ENCODE results near the gene MED27. TPM values are rescaled to one million over a fixed set of nuclear protein-coding genes. Genes with fewer than 3 reads are reported as not detected.

The MED27 gene
- total RNA-seq, 1 donor from 2014 or later, result 15.7 TPM

DNA sequence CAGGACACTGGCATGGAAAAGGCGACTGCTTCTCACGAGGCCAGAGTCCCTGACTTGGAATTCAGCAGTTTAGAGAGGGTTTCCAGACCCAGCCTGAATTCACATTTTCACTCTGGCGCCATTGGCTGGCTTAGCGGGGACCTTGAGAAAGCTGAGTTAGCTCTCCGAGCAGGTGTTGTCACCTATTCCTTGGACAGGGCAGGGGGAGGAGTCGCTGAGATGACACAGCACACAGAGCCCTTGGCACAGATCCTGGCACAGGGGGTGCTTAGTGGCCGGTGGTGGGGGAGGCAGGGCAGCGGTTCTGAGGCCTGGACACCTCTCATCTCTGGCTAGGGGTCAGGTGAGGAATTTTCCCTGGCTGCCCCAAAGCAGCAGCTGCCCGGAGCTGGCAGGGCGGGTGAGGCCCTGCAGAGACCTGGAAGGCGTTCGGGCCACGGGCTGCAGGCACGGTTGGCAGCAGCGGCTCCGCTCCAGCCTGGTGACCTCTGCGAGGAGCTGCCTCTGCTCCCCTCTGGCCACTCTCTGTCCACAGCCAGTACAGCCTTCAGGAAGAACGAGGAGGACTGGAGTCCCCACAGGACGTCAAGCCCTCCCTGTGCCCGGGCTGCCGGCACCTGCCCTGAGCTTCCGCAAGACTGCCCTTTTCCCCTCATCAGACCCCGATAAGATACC, 267.4 kb downstream of the MED27 start:
- Histone ChIP-seq H3K4me1 (no peaks in the 10 kb centered on the region), H3K9me3 (no peaks in the 10 kb centered on the region), H3K27ac (no peak overlapping the region), H3K27me3 (ENCODE audit: low read depth) (peaks cover 54% of the 10 kb centered on the region), H3K36me3 (no peaks in the 10 kb centered on the region), H3K4me3 (no peak overlapping the region)
- no peak for DNase-seq
- no peak for ATAC-seq
- TF ChIP-seq, protein P1, sequence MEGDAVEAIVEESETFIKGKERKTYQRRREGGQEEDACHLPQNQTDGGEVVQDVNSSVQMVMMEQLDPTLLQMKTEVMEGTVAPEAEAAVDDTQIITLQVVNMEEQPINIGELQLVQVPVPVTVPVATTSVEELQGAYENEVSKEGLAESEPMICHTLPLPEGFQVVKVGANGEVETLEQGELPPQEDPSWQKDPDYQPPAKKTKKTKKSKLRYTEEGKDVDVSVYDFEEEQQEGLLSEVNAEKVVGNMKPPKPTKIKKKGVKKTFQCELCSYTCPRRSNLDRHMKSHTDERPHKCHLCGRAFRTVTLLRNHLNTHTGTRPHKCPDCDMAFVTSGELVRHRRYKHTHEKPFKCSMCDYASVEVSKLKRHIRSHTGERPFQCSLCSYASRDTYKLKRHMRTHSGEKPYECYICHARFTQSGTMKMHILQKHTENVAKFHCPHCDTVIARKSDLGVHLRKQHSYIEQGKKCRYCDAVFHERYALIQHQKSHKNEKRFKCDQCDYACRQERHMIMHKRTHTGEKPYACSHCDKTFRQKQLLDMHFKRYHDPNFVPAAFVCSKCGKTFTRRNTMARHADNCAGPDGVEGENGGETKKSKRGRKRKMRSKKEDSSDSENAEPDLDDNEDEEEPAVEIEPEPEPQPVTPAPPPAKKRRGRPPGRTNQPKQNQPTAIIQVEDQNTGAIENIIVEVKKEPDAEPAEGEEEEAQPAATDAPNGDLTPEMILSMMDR (IDR thresholded peaks at IDR 0.05), result no peak
- intact Hi-C loops (cut with DNase I), result no loop called here

DNA sequence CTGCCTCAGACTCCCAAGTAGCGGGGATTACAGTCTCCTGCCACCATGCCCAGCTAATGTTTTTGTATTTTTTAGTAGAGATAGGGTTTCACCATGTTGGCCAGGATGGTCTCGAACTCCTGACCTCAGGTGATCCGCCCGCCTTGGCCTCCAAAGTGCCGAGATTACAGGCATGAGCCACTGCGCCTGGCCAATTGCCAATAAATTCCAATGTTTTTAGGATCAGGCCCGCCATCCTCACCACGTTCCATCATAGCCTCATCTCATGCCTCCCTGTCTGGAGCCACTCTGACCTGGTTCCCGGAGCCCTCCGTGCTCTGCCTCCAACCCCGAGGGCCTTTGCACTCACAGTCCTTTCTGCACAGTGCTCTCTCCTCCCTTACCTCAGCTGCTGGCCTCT, 268.3 kb downstream of the MED27 start:
- DNase-seq, result no peak
- TF ChIP-seq, protein P1 (IDR thresholded peaks at IDR 0.05), result no peak
- Histone ChIP-seq H3K27me3 (ENCODE audit: low read depth) (peaks cover 57% of the 10 kb centered on the region), H3K36me3 (no peaks in the 10 kb centered on the region), H3K4me3 (no peak overlapping the region), H3K9me3 (no peaks in the 10 kb centered on the region), H3K4me1 (no peaks in the 10 kb centered on the region), H3K27ac (no peak overlapping the region)
- intact Hi-C loops (cut with DNase I), result no loop called here
- ATAC-seq, result no peak

DNA sequence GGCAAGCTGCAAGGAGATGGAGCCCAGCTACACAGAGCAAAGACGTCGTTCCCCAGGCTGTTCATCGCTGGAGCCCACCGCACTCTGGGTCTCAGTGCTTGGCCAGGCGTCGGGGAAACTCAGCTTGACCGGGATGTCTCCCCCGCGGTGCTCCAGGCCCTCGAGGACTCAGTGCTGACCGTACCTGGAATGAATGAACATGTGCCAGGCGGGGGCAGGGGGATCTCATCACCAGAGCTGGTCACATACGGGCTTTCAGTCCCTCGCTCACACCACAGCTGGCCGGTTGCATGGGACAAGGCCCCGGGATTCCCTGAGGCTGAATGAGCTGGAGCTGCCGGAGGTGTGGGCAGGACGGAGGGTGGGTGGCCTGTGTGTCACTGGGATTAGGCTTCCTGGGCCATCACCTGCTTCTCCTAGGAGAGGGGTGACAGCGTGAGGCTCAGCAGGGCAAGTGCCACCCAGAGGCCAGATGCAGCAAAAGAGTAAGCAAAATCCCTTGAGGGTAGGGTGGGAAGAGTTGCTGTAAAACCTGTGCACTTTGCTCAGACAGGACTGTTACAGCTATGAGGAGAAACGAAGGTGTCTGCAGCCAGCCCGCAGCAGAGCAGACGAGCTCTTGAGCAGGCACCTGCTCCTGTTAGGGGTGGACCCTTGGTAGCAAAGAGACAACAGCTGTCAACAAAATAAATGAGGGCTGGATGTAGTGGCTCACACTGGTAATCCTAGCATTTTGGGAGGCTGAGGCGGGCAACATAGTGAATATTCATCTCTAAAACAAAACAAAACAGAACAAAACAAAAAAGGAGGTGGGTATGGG, 269.1 kb downstream of the MED27 start:
- peaks cover 57% of the 10 kb centered on the region for H3K27me3 ChIP-seq (ENCODE audit: low read depth)
- no peak overlapping the region for H3K27ac ChIP-seq
- H3K4me1 ChIP-seq, result no peaks in the 10 kb centered on the region
- H3K4me3 ChIP-seq, result no peak overlapping the region
- DNase-seq, result no peak
- intact Hi-C loops (cut with DNase I), result no loop called here
- TF ChIP-seq, protein P1 (IDR thresholded peaks at IDR 0.05), result no peak
- H3K36me3 ChIP-seq, result no peaks in the 10 kb centered on the region
- ATAC-seq, result no peak
- H3K9me3 ChIP-seq, result no peaks in the 10 kb centered on the region

Other genes starting within 250 kb of the MED27 start
- 5.0 TPM for gene NTNG2, start 82.2 kb upstream of the MED27 start, total RNA-seq